SIG-M5 treated with dmso at 0.1 percent for 504 hours (cell line): ENCODE results near the gene ELOB.

Experiments
- DNase-seq: peaks from one replicate; lab custom pipeline; 2025; ENCODE audit not compliant: unreplicated experiment; lab: John Stamatoyannopoulos, UW

ELOB gene

GRCh38 chr16:2751577-2752034, 25.5 kb downstream of the ELOB start:
- peak; percentile 65 for DNase-seq

GRCh38 chr16:2749936-2750335, 27.1 kb downstream of the ELOB start:
- no peak for DNase-seq

- no peak for DNase-seq
Observed at GRCh38 chr16:2749476-2749875, 27.6 kb downstream of the ELOB start.

- no peak for DNase-seq
Observed at GRCh38 chr16:2748757-2749455, 28.2 kb downstream of the ELOB start.

- DNase-seq = no peak
Observed at GRCh38 chr16:2745961-2746360, 31.1 kb downstream of the ELOB start.

GRCh38 chr16:2745116-2745890, 31.8 kb downstream of the ELOB start:
- no peak for DNase-seq

GRCh38 chr16:2744711-2745110, 32.4 kb downstream of the ELOB start:
- DNase-seq = no peak

GRCh38 chr16:2743007-2743810, 33.9 kb downstream of the ELOB start:
- no peak for DNase-seq

GRCh38 chr16:2742323-2743006, 34.6 kb downstream of the ELOB start:
- DNase-seq = no peak

- DNase-seq = no peak
Observed at GRCh38 chr16:2741168-2741567, 35.9 kb downstream of the ELOB start.

GRCh38 chr16:2740476-2740875, 36.6 kb downstream of the ELOB start:
- DNase-seq = no peak

GRCh38 chr16:2739625-2740430, 37.3 kb downstream of the ELOB start:
- no peak for DNase-seq

- DNase-seq = no peak
Observed at GRCh38 chr16:2738615-2739014, 38.5 kb downstream of the ELOB start.

- no peak for DNase-seq
Observed at GRCh38 chr16:2737895-2738418, 39.1 kb downstream of the ELOB start.

GRCh38 chr16:2737238-2737605, 39.9 kb downstream of the ELOB start:
- no peak for DNase-seq

GRCh38 chr16:2736476-2737237, 40.4 kb downstream of the ELOB start:
- no peak for DNase-seq

- DNase-seq = no peak
Observed at GRCh38 chr16:2734844-2735515, 42.1 kb downstream of the ELOB start.

GRCh38 chr16:2728034-2728433, 49.0 kb downstream of the ELOB start:
- no peak for DNase-seq

GRCh38 chr16:2726923-2727322, 50.2 kb downstream of the ELOB start:
- no peak for DNase-seq
